Uterus (tissue), 4 donors: Measurements from ENCODE around the gene CRYBG1. TPM values are rescaled to one million over a fixed set of nuclear protein-coding genes. Genes with fewer than 3 reads are reported as not detected.
"Not testable (repeated sequence)": the region's sequence is repeated elsewhere in the genome, so short reads cannot be mapped to it uniquely, and the experiment has no call there.

Experiments
- DNase-seq, 2 donors: peaks; one replicate each; pipeline ENCODE4 v3.0.0-alpha.2; 2019 to 2020
- H3K27ac ChIP-seq, 2 donors: fragments of 200-600 bp; sonication (generic); 1 replicate in 1 of 2; 2 replicates in 1 of 2; pipeline ENCODE4 v1.5.1; 2016 to 2018
- H3K27me3 ChIP-seq, 2 donors: fragments of 200-600 bp; sonication (generic); one replicate each; pipeline ENCODE4 v1.5.1; 2018 to 2019; ENCODE audit warnings: control low read depth in 1 of 2
- H3K36me3 ChIP-seq, 2 donors: fragments of 200-600 bp; sonication (generic); one replicate each; pipeline ENCODE4 v1.5.1; 2019; ENCODE audit warnings: control low read depth in 1 of 2
- H3K4me1 ChIP-seq, 2 donors: fragments of 200-600 bp; sonication (generic); one replicate each; pipeline ENCODE4 v1.5.1; 2018 to 2019; ENCODE audit warnings: control low read depth in 1 of 2
- H3K4me3 ChIP-seq, 2 donors: fragments of 200-600 bp; sonication (generic); 1 replicate in 1 of 2; 2 replicates in 1 of 2; pipeline ENCODE4 v1.5.1; 2018 to 2019; ENCODE audit warnings: mild to moderate bottlenecking in 1 of 2
- H3K9me3 ChIP-seq, 2 donors: fragments of 200-600 bp; sonication (generic); one replicate each; pipeline ENCODE4 v1.5.1; 2019; ENCODE audit warnings: control low read depth in 1 of 2
- CTCF ChIP-seq, 4 experiments: fragments of 200-600 bp in 2 of 4; fragments of 450-650 bp in 2 of 4; sonication (generic) in 2 of 4; IDR thresholded peaks; one replicate each; pipeline ENCODE4 v1.5.1; 2016 to 2019; ENCODE audit warnings: antibody characterized with exemption in 4 of 4, mild to moderate bottlenecking in 2 of 4, moderate library complexity in 1 of 4
- POLR2A ChIP-seq, 2 donors: fragments of 450-650 bp; IDR thresholded peaks; one replicate each; pipeline ENCODE4 v1.6.1; 2016; ENCODE audit warnings: antibody characterized with exemption in 2 of 2, mild to moderate bottlenecking in 1 of 2, moderate library complexity in 1 of 2
- intact Hi-C: fragments of 100-400 bp; cut with DNase I; formaldehyde crosslinking; loops from one replicate; pipeline ENCODE4 v1.15.1; 2023; ENCODE audit warnings: low total_unique reads
- total RNA-seq, 4 donors: library from RNA; depleted of rRNA in 3 of 4; stranded (reverse); fragments of >200 nt in 3 of 4; gene quantifications; one replicate each; pipeline versions ENCODE4 v1.1.0 to v1.2.4, GENCODE V29; 2014 to 2023
- donor health status: DM: yes; HTN: yes; CAD: no.

CRYBG1 gene
- total RNA-seq, 4 donors from 2014 or later: 3.6 to 65.3 (median 8.9) TPM

GRCh38 chr6:106558364-106558763 lies 197.8 kb downstream of the CRYBG1 start:
- no peak for TF ChIP-seq POLR2A (IDR thresholded peaks at IDR 0.05)
- TF ChIP-seq CTCF (IDR thresholded peaks at IDR 0.05): no peak
- Histone ChIP-seq H3K27ac (no peak overlapping the region), H3K9me3 (no peaks in the 10 kb centered on the region), H3K27me3 (no peaks in the 10 kb centered on the region), H3K36me3 (no peaks in the 10 kb centered on the region), H3K4me1 (no peaks in the 10 kb centered on the region), H3K4me3 (no peak overlapping the region)
- DNase-seq: no peak
- intact Hi-C loops: no loop called here

GRCh38 chr6:106559659-106560058 lies 199.1 kb downstream of the CRYBG1 start:
- H3K9me3 ChIP-seq, H3K4me3 ChIP-seq, H3K27me3 ChIP-seq, H3K36me3 ChIP-seq, H3K4me1 ChIP-seq, DNase-seq, H3K27ac ChIP-seq: not testable (repeated sequence)
- intact Hi-C loops: loop anchor here (10.0 kb wide), 2 partner anchors 115 to 225 kb away; no protein-coding TSS in a partner anchor

GRCh38 chr6:106560996-106561685 lies 200.6 kb downstream of the CRYBG1 start:
- Histone ChIP-seq H3K4me3 (no peak overlapping the region), H3K27me3 (no peaks in the 10 kb centered on the region), H3K4me1 (no peaks in the 10 kb centered on the region), H3K36me3 (no peaks in the 10 kb centered on the region), H3K9me3 (no peaks in the 10 kb centered on the region), H3K27ac (no peak overlapping the region)
- no peak for DNase-seq
- no peak for TF ChIP-seq POLR2A (IDR thresholded peaks at IDR 0.05)
- TF ChIP-seq CTCF (IDR thresholded peaks at IDR 0.05): no peak
- intact Hi-C loops: loop anchor here (10.0 kb wide), 2 partner anchors 116 to 226 kb away; no protein-coding TSS in a partner anchor

DNA sequence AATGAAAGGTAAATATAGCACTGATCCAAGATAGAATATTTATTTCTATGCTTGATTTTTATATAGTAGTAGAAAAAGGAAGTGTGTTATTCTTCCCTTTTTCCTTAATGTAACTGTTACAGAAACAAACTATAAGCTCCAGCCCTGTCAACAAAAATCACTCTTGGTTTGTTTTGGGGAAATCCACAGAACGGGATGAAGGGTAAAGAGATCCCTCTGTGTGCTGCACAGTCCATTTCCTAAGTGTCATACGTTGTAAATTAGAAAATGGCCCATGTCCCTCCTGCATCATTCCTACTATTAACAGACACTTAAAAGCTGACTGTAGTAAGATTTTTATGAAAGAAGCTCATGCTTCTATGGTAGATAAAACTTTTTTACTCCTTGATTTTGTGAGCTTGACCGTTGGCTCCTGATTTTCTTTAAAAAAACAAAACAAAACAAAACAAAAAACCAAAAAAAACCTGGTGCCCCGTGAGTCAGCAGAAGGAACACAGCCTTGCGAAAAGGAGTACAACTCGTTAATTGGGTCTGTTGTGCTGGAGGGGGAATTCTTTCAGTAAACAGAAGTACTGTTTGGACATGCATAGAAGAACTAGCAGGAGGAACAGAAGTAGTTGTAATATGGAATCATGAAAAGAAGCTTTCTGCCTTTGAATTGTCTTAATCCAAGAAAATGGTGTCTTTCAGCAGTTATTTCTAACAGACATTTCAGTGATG lies 201.3 kb downstream of the CRYBG1 start:
- H3K4me1 ChIP-seq: no peaks in the 10 kb centered on the region

GRCh38 chr6:106563614-106564013 lies 203.1 kb downstream of the CRYBG1 start:
- Histone ChIP-seq H3K27ac (no peak overlapping the region), H3K36me3 (no peaks in the 10 kb centered on the region), H3K9me3 (no peaks in the 10 kb centered on the region), H3K4me1 (no peaks in the 10 kb centered on the region), H3K27me3 (no peaks in the 10 kb centered on the region), H3K4me3 (no peak overlapping the region)
- intact Hi-C loops: loop anchor here (10.0 kb wide), 2 partner anchors 119 to 229 kb away; no protein-coding TSS in a partner anchor
- DNase-seq: no peak
- TF ChIP-seq POLR2A (IDR thresholded peaks at IDR 0.05) (no peak), CTCF (IDR thresholded peaks at IDR 0.05) (no peak)

More for the DNA sequence above, 201.3 kb downstream of the CRYBG1 start:
- intact Hi-C loops: loop anchor here (10.0 kb wide), 2 partner anchors 117 to 227 kb away; no protein-coding TSS in a partner anchor
- no peaks in the 10 kb centered on the region for H3K9me3 ChIP-seq
- no peaks in the 10 kb centered on the region for H3K27me3 ChIP-seq
- no peak overlapping the region for H3K4me3 ChIP-seq
- H3K36me3 ChIP-seq: no peaks in the 10 kb centered on the region
- H3K27ac ChIP-seq: no peak overlapping the region
- DNase-seq: no peak
- TF ChIP-seq CTCF (IDR thresholded peaks at IDR 0.05) (no peak), POLR2A (IDR thresholded peaks at IDR 0.05) (no peak)
